Activated CD4-positive, alpha-beta T cell treated with anti-CD3 and anti-CD28 coated beads for 36 hours (primary cell): ENCODE results near the gene PRKAG2. TPM values are rescaled to one million over a fixed set of nuclear protein-coding genes. Genes with fewer than 3 reads are reported as not detected.
A peak's percentile ranks its signal among the peaks of the same experiment; 100 is the strongest.
"Not testable (repeated sequence)": the region's sequence is repeated elsewhere in the genome, so short reads cannot be mapped to it uniquely, and the experiment has no call there.

Experiments
- ATAC-seq: fragments of 200-7000 bp; cut with Tn5 transposase; one replicate; pipeline ENCODE4 v1.10.0; 2021; ENCODE audit warnings: mild to moderate bottlenecking, moderate library complexity
- CTCF ChIA-PET: fragments of 350-600 bp; sonication (Branson Sonifier 250); formaldehyde crosslinking; loops from one replicate; lab custom pipeline; 2021; ENCODE audit warnings: antibody characterized with exemption; lab: Charles Lee
- POLR2A ChIA-PET: fragments of 350-600 bp; sonication (Branson Sonifier 250); formaldehyde crosslinking; loops from one replicate; lab custom pipeline; 2021; ENCODE audit warnings: antibody characterized with exemption, inconsistent platforms; lab: Charles Lee
- DNase-seq: peaks from one replicate; pipeline ENCODE4 v3.0.0-alpha.2; 2020
- H3K27ac Mint-ChIP-seq: one replicate; pipeline ENCODE4 v1.8.0; 2021; ENCODE audit warnings: mixed read lengths
- H3K27me3 Mint-ChIP-seq: one replicate; pipeline ENCODE4 v1.8.0; 2021; ENCODE audit warnings: mixed read lengths
- H3K36me3 Mint-ChIP-seq: one replicate; pipeline ENCODE4 v1.8.0; 2021; ENCODE audit warnings: low read depth, mixed read lengths
- H3K4me1 Mint-ChIP-seq: one replicate; pipeline ENCODE4 v1.8.0; 2021; ENCODE audit warnings: mixed read lengths
- H3K4me3 Mint-ChIP-seq: one replicate; pipeline ENCODE4 v1.8.0; 2021; ENCODE audit warnings: mild to moderate bottlenecking, moderate library complexity, mixed read lengths
- H3K9me3 Mint-ChIP-seq: one replicate; pipeline ENCODE4 v1.8.0; 2021; ENCODE audit warnings: low read depth, mixed read lengths
- intact Hi-C, 2 experiments: fragments of 100-400 bp; cut with DNase I in 1 of 2; cut with micrococcal nuclease in 1 of 2; formaldehyde crosslinking; loops; one replicate each; pipeline versions ENCODE4 v1.14.2 to v1.15.1; 2022 to 2024; cut with DNase I, micrococcal nuclease
- total RNA-seq, 2 experiments: library from RNA; stranded (reverse); gene quantifications; one replicate each; pipeline ENCODE4 v1.2.3, GENCODE V29; 2021

The PRKAG2 gene
- total RNA-seq, 2 experiments from 2014 or later, result 19.6 to 21.5 TPM

GRCh38 chr7:151520419-151521261 is 356.3 kb downstream of the PRKAG2 start:
- H3K4me1 Mint-ChIP-seq, result peaks cover 28% of the 10 kb centered on the region
- peak overlapping the region; percentile 97 for H3K27ac Mint-ChIP-seq
- intact Hi-C loops, result loop anchor here in 1 of 2 experiments (1.0 to 2.0 kb wide), 3 partner anchors 112 to 356 kb away; partner anchors contain the start of gene PRKAG2
- H3K9me3 Mint-ChIP-seq, result no peaks in the 10 kb centered on the region
- POLR2A ChIA-PET, result interaction anchor here (0.6 to 1.3 kb wide), 4 partner anchors 18 to 583 kb away, joined by 3 to 6 read pairs (median 4); no protein-coding TSS in a partner anchor
- H3K4me3 Mint-ChIP-seq, result peak overlapping the region; percentile 84
- H3K27me3 Mint-ChIP-seq, result no peaks in the 10 kb centered on the region
- ATAC-seq, result no peak
- peaks cover 8% of the 10 kb centered on the region for H3K36me3 Mint-ChIP-seq
- CTCF ChIA-PET, result interaction anchor here (0.5 to 1.1 kb wide), 2 partner anchors 72 to 262 kb away, joined by 3 read pairs; no protein-coding TSS in a partner anchor
- DNase-seq, result peak; percentile 66

GRCh38 chr7:151519765-151520418 is 357.0 kb downstream of the PRKAG2 start, which contains the start of gene RHEB:
RHEB (minus strand) TSS chr7:151519895; CDS start chr7:151519511, 384 bp downstream.
- Mint-ChIP-seq H3K4me1 (peaks cover 35% of the 10 kb centered on the region), H3K27ac (peak within 1 kb of the TSS; percentile 97), H3K4me3 (peak within 1 kb of the TSS; percentile 84), H3K27me3 (no peaks in the 10 kb centered on the region), H3K36me3 (peaks cover 8% of the 10 kb centered on the region), H3K9me3 (no peaks in the 10 kb centered on the region)
- ATAC-seq (peak; percentile 90), DNase-seq (peak; percentile 99)
- ChIA-PET CTCF (no interaction called here), POLR2A (interaction anchor here (0.6 to 1.3 kb wide), 5 partner anchors 19 to 583 kb away, joined by 3 to 6 read pairs (median 4); no protein-coding TSS in a partner anchor)
- intact Hi-C loops, result loop anchor here (1.0 to 10.0 kb wide), 13 partner anchors 48 to 945 kb away; partner anchors contain the start of genes ABCF2 (in 1 of the 2), CHPF2 (in 1 of the 2), GALNT11 (in 1 of the 2) and PRKAG2 (in 1 of the 2)

GRCh38 chr7:151518947-151519764 is 357.8 kb downstream of the PRKAG2 start:
- ChIA-PET POLR2A (interaction anchor here (0.6 to 1.3 kb wide), 3 partner anchors 19 to 158 kb away, joined by 3 to 6 read pairs (median 4); no protein-coding TSS in a partner anchor), CTCF (interaction anchor here (0.6 kb wide), 1 partner anchor 11 kb away, joined by 3 read pairs; no protein-coding TSS in a partner anchor)
- not testable (repeated sequence) for H3K36me3 Mint-ChIP-seq, H3K27me3 Mint-ChIP-seq, H3K9me3 Mint-ChIP-seq
- peak overlapping the region; percentile 84 for H3K4me3 Mint-ChIP-seq
- H3K4me1 Mint-ChIP-seq, result peaks cover 41% of the 10 kb centered on the region
- intact Hi-C loops, result loop anchor here (1.0 to 10.0 kb wide), 10 partner anchors 47 to 946 kb away; partner anchors contain the start of genes ABCF2 (in 1 of the 2), CHPF2 (in 1 of the 2) and GALNT11 (in 1 of the 2)
- peak; percentile 59 for ATAC-seq
- DNase-seq, result peak; percentile 75
- H3K27ac Mint-ChIP-seq, result peak overlapping the region; percentile 95

GRCh38 chr7:151518105-151518946 is 358.6 kb downstream of the PRKAG2 start:
- Mint-ChIP-seq H3K36me3 (peaks cover 10% of the 10 kb centered on the region), H3K27me3 (no peaks in the 10 kb centered on the region), H3K27ac (peak overlapping the region; percentile 93), H3K4me1 (peaks cover 50% of the 10 kb centered on the region), H3K4me3 (peak overlapping the region; percentile 84), H3K9me3 (no peaks in the 10 kb centered on the region)
- ChIA-PET POLR2A (interaction anchor here (0.6 to 1.0 kb wide), 6 partner anchors 8 to 449 kb away, joined by 3 to 6 read pairs (median 3); no protein-coding TSS in a partner anchor), CTCF (interaction anchor here (0.8 kb wide), 2 partner anchors 83 to 167 kb away, joined by 3 to 4 read pairs; no protein-coding TSS in a partner anchor)
- intact Hi-C loops, result loop anchor here (2.0 to 10.0 kb wide), 8 partner anchors 46 to 946 kb away; partner anchors contain the start of genes CHPF2 (in 1 of the 2) and GALNT11 (in 1 of the 2)
- DNase-seq (peak; percentile 84), ATAC-seq (peak; percentile 34)

GRCh38 chr7:151517601-151518104 is 359.3 kb downstream of the PRKAG2 start:
- intact Hi-C loops, result loop anchor here (2.0 to 10.0 kb wide), 8 partner anchors 45 to 947 kb away; partner anchors contain the start of genes CHPF2 (in 1 of the 2) and GALNT11 (in 1 of the 2)
- peaks cover 55% of the 10 kb centered on the region for H3K4me1 Mint-ChIP-seq
- CTCF ChIA-PET, result interaction anchor here (0.8 kb wide), 2 partner anchors 82 to 166 kb away, joined by 3 to 4 read pairs; no protein-coding TSS in a partner anchor

GRCh38 chr7:151515276-151515565 is 361.7 kb downstream of the PRKAG2 start:
- CTCF ChIA-PET, result interaction anchor here (0.7 to 1.6 kb wide), 6 partner anchors 10 to 67 kb away, joined by 3 to 9 read pairs (median 3); no protein-coding TSS in a partner anchor
- no peak for DNase-seq
- peaks cover 71% of the 10 kb centered on the region for H3K4me1 Mint-ChIP-seq
- intact Hi-C loops, result loop anchor here (2.0 to 10.0 kb wide), 5 partner anchors 43 to 950 kb away; no protein-coding TSS in a partner anchor
- H3K27ac Mint-ChIP-seq, result no peak overlapping the region
- no peak overlapping the region for H3K4me3 Mint-ChIP-seq
- no peaks in the 10 kb centered on the region for H3K27me3 Mint-ChIP-seq
- POLR2A ChIA-PET, result no interaction called here
- ATAC-seq, result no peak
- no peaks in the 10 kb centered on the region for H3K9me3 Mint-ChIP-seq
- H3K36me3 Mint-ChIP-seq, result peaks cover 10% of the 10 kb centered on the region

More at GRCh38 chr7:151517601-151518104, 359.3 kb downstream of the PRKAG2 start:
- peak overlapping the region; percentile 84 for H3K4me3 Mint-ChIP-seq
- no peaks in the 10 kb centered on the region for H3K27me3 Mint-ChIP-seq
- peak overlapping the region; percentile 93 for H3K27ac Mint-ChIP-seq
- ATAC-seq (no peak), DNase-seq (no peak)
- no peaks in the 10 kb centered on the region for H3K9me3 Mint-ChIP-seq
- H3K36me3 Mint-ChIP-seq, result peaks cover 10% of the 10 kb centered on the region
- POLR2A ChIA-PET, result interaction anchor here (0.6 to 1.0 kb wide), 5 partner anchors 8 to 240 kb away, joined by 3 to 6 read pairs (median 3); no protein-coding TSS in a partner anchor

- H3K4me1 Mint-ChIP-seq, result peaks cover 74% of the 10 kb centered on the region
- no peaks in the 10 kb centered on the region for H3K27me3 Mint-ChIP-seq
- no peak for DNase-seq
- no peak overlapping the region for H3K4me3 Mint-ChIP-seq
- H3K36me3 Mint-ChIP-seq, result peaks cover 10% of the 10 kb centered on the region
- no peaks in the 10 kb centered on the region for H3K9me3 Mint-ChIP-seq
- H3K27ac Mint-ChIP-seq, result no peak overlapping the region
- ChIA-PET POLR2A (no interaction called here), CTCF (interaction anchor here (0.7 to 1.2 kb wide), 3 partner anchors 9 to 53 kb away, joined by 3 to 5 read pairs (median 4); no protein-coding TSS in a partner anchor)
- intact Hi-C loops, result loop anchor here (2.0 to 10.0 kb wide), 5 partner anchors 42 to 950 kb away; no protein-coding TSS in a partner anchor
- ATAC-seq, result no peak
Observed at GRCh38 chr7:151514461-151515275, 362.2 kb downstream of the PRKAG2 start.

- H3K4me1 Mint-ChIP-seq, result peaks cover 79% of the 10 kb centered on the region
- H3K36me3 Mint-ChIP-seq, result peaks cover 10% of the 10 kb centered on the region
- DNase-seq (no peak), ATAC-seq (no peak)
- CTCF ChIA-PET, result interaction anchor here (1.7 kb wide), 1 partner anchor 13 kb away, joined by 3 read pairs; no protein-coding TSS in a partner anchor
- H3K27ac Mint-ChIP-seq, result no peak overlapping the region
- H3K9me3 Mint-ChIP-seq, result no peaks in the 10 kb centered on the region
- no peak overlapping the region for H3K4me3 Mint-ChIP-seq
- H3K27me3 Mint-ChIP-seq, result no peaks in the 10 kb centered on the region
- intact Hi-C loops, result loop anchor here in 1 of 2 experiments (10.0 kb wide), 1 partner anchor 952 kb away; no protein-coding TSS in a partner anchor
- POLR2A ChIA-PET, result interaction anchor here (0.6 to 0.7 kb wide), 2 partner anchors 30 to 927 kb away, joined by 3 read pairs; no protein-coding TSS in a partner anchor
Observed at GRCh38 chr7:151513133-151513532, 363.8 kb downstream of the PRKAG2 start.
